GM21786 (cell line): ENCODE data around the gene ALAS2.
"Not testable (repeated sequence)": the region's sequence is repeated elsewhere in the genome, so short reads cannot be mapped to it uniquely, and the experiment has no call there.

Source experiments
- ATAC-seq: cut with Tn5 transposase; IDR thresholded peaks from one replicate; pipeline ENCODE4 v1.9.1; 2021; ENCODE audit not compliant: unreplicated experiment

Gene ALAS2

GRCh38 chrX:55006827-55007621, 23.8 kb downstream of the ALAS2 start:
- no peak for ATAC-seq

- ATAC-seq: no peak
Measured at GRCh38 chrX:55005256-55005655, 25.5 kb downstream of the ALAS2 start.

- no peak for ATAC-seq
Measured at GRCh38 chrX:55004231-55004630, 26.5 kb downstream of the ALAS2 start.

GRCh38 chrX:54999717-55000598, 30.8 kb downstream of the ALAS2 start, which contains the start of gene APEX2:
Gene APEX2 (plus strand): TSS chrX:55000363. CDS start chrX:55000423, 60 bp downstream.
- peak; percentile 91 for ATAC-seq

GRCh38 chrX:54995621-54996020, 35.2 kb downstream of the ALAS2 start:
- no peak for ATAC-seq

- ATAC-seq: no peak
Measured at GRCh38 chrX:54994668-54995351, 36.0 kb downstream of the ALAS2 start.

GRCh38 chrX:54994099-54994498, 36.7 kb downstream of the ALAS2 start, which contains the start of gene PFKFB1:
Gene PFKFB1 (minus strand): TSS chrX:54994188. CDS start chrX:54994007, 181 bp downstream.
- ATAC-seq: no peak

GRCh38 chrX:54992911-54993622, 37.7 kb downstream of the ALAS2 start:
- ATAC-seq: no peak

- ATAC-seq: no peak
Measured at GRCh38 chrX:54991706-54992105, 39.1 kb downstream of the ALAS2 start.

- ATAC-seq: not testable (repeated sequence)
Measured at GRCh38 chrX:54983306-54983705, 47.5 kb downstream of the ALAS2 start.

- ATAC-seq: no peak
Measured at GRCh38 chrX:54980334-54980733, 50.4 kb downstream of the ALAS2 start.

GRCh38 chrX:54979432-54979831, 51.3 kb downstream of the ALAS2 start:
- no peak for ATAC-seq

- no peak for ATAC-seq
Measured at GRCh38 chrX:54978448-54978847, 52.3 kb downstream of the ALAS2 start.

GRCh38 chrX:54977387-54977786, 53.4 kb downstream of the ALAS2 start:
- no peak for ATAC-seq

- no peak for ATAC-seq
Measured at GRCh38 chrX:54964766-54965497, 65.8 kb downstream of the ALAS2 start.

GRCh38 chrX:54961750-54962149, 69.0 kb downstream of the ALAS2 start:
- no peak for ATAC-seq
